ENCODE data around the gene LAMC2.

The LAMC2 gene

DNA sequence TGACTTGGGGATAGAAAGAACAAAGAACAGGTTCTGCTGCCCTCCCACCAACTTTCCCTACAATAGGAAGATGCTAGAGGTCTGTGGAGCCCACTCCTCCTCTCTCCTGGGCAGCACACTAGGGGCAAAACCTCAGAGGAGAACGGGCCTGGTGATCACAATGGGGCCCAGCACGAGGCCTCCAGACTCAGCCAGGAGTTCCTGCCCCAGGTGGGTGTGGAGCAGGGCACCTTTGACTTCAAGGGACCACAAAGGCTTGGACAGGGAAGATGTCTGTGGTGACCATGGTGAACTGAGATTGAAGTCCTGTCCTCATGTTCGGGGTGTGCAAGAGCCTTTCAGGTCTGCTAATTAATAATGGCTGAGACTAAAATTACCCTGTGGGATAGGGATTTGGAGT lies 88.8 kb downstream of the LAMC2 start:
- no peak for DNase-seq (ENCODE audit: low read depth)
- no peak overlapping the region for H3K4me3 ChIP-seq (ENCODE audit: low read depth, low read length)
- TF ChIP-seq, protein P1, sequence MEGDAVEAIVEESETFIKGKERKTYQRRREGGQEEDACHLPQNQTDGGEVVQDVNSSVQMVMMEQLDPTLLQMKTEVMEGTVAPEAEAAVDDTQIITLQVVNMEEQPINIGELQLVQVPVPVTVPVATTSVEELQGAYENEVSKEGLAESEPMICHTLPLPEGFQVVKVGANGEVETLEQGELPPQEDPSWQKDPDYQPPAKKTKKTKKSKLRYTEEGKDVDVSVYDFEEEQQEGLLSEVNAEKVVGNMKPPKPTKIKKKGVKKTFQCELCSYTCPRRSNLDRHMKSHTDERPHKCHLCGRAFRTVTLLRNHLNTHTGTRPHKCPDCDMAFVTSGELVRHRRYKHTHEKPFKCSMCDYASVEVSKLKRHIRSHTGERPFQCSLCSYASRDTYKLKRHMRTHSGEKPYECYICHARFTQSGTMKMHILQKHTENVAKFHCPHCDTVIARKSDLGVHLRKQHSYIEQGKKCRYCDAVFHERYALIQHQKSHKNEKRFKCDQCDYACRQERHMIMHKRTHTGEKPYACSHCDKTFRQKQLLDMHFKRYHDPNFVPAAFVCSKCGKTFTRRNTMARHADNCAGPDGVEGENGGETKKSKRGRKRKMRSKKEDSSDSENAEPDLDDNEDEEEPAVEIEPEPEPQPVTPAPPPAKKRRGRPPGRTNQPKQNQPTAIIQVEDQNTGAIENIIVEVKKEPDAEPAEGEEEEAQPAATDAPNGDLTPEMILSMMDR (IDR thresholded peaks at IDR 0.05; ENCODE audit: low read depth, low read length, missing control alignments), result no peak

DNA sequence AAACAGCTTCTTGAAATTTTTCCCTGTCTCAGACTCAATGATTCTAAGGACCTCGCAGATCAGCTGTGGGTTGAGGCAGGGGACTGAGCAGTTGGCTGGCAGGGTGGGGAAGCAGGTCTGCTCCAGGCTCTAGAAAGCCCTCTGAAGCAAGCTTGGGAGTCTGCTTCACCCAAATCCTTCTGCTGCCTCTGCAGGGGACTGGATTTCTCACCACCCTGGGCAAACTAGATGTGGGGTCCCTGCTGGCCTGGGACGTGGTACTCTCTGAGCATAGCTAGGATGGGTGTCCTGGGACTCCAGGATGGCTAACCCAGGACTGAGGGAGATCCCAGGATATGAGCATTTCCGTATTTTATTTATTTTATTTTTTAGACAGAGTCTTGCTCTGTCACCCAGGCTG lies 89.3 kb downstream of the LAMC2 start:
- no peak for DNase-seq (ENCODE audit: low read depth)
- no peak overlapping the region for H3K4me3 ChIP-seq (ENCODE audit: low read depth, low read length)
- TF ChIP-seq, protein P1 (IDR thresholded peaks at IDR 0.05; ENCODE audit: low read depth, low read length, missing control alignments), result no peak

GRCh38 chr1:183276386-183277080 lies 90.5 kb downstream of the LAMC2 start:
- no peak for DNase-seq (ENCODE audit: low read depth)
- TF ChIP-seq, protein P1 (IDR thresholded peaks at IDR 0.05; ENCODE audit: low read depth, low read length, missing control alignments), result no peak
- H3K4me3 ChIP-seq (ENCODE audit: low read depth, low read length), result no peak overlapping the region

DNA sequence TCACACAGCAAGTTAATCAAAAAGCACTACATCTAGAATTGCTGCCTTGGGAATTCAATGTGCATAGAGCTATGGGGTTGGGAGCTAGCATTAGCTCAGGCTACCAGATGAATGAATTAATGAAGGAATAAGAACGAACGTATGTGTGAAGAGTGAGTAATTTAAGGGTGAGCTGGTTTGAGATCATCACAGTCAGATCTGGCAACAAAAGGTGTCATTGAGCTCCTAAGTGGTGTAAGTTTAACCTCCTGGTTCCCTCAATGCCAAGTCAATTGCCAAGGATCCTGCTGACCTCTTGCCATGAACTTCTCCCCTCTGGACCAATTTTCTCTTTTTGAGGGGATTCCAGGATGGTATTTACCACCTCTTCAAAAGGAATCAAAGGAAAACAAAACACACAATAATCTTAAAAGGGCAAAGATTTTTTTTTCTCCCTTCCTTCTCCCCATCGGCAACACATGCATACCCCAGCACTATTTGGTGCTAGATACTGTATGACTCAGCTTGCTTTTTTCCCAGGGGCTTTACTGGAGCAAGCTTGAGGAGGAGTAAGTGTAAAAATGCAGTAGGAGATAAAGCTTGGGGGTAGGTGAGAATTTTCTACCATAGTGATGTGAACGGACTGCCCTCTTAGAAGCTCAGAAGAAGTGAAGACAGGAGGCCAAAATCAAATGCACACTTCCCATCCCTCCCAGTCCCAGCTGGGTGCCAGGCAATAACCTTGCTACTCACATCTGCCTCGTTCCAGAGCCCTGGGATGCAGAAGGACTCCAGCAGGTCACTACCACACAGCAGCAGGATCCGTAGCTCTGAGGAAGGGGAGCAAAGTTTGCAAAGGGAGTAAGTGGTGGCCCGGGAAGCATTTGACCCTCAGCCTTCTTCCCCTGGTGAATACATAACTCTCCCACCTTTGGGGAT lies 92.0 kb downstream of the LAMC2 start:
- H3K4me3 ChIP-seq (ENCODE audit: low read depth, low read length), result no peak overlapping the region
- TF ChIP-seq, protein P1 (IDR thresholded peaks at IDR 0.05; ENCODE audit: low read depth, low read length, missing control alignments), result no peak
- DNase-seq (ENCODE audit: low read depth), result no peak

- TF ChIP-seq, protein P1 (IDR thresholded peaks at IDR 0.05; ENCODE audit: low read depth, low read length, missing control alignments), result no peak
- no peak for DNase-seq (ENCODE audit: low read depth)
- no peak overlapping the region for H3K4me3 ChIP-seq (ENCODE audit: low read depth, low read length)
These were observed 92.9 kb downstream of the LAMC2 start for GRCh38 chr1:183278739-183279591.

- TF ChIP-seq, protein P1 (IDR thresholded peaks at IDR 0.05; ENCODE audit: low read depth, low read length, missing control alignments), result no peak
- no peak for DNase-seq (ENCODE audit: low read depth)
- H3K4me3 ChIP-seq (ENCODE audit: low read depth, low read length), result no peak overlapping the region
These were observed 93.8 kb downstream of the LAMC2 start for GRCh38 chr1:183279835-183280234.
